MM.1S (cell line): Measurements from ENCODE around the gene CD320.

Experiments used
- EZH2 ChIP-seq: fragments of 300-600 bp; sonication (generic); optimal IDR thresholded peaks from 2 replicates; pipeline ENCODE3; 2017; ENCODE audit warnings: low read depth, mild to moderate bottlenecking, antibody characterized with exemption, low read length, mixed read lengths
- EZH2phosphoT487 ChIP-seq: fragments of 300-600 bp; sonication (generic); IDR thresholded peaks from 2 replicates; pipeline ENCODE4 v1.6.1; 2018; ENCODE audit warnings: antibody characterized with exemption, low read length
- TF ChIP-seq, protein P1 (sequence below): fragments of 300-600 bp; sonication (generic); IDR thresholded peaks from 2 replicates; pipeline ENCODE4 v1.5.1; 2016; ENCODE audit warnings: antibody characterized with exemption, low read length, mixed read lengths

DNA sequence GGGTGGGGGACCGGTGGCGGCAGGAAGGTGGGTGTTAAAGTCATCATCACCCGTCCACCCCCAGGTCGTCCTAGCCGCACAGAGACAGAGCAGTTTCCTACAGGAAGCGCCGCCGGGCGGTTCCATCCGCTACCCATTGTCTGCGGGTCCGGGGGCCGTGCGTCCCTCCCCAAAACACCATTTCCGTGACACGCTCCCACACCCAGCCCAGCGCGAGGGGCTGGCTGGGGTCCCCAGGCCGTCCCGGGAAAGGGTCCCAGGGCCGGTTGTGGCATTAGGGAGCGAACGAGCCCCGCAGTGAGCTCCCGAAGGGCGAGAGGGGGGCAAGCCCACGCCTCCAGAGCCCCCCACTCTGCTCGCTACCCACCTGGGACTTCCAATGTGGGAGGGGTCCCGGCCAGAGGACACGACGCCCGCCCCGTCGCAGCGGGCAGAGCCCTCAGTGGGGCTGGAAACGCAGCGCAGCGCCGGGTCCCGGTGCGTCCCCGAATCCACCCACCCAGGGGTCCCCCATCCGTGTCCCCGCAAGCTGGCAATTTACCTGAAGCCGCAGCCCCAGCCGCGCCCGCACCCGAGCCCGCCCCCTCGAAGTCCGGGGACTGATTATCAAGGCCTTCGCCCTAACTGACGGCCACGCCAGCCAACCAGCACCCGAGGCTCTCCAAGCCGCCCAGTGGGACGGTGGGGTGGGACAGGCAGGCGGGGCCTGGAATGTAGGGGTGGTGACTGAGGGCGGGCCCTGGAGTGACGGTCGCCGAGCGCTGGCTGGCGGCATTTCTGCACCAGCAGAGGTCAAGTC, 34.7 kb upstream of the CD320 start, which contains the start of gene KANK3:
- TF ChIP-seq, protein P1, sequence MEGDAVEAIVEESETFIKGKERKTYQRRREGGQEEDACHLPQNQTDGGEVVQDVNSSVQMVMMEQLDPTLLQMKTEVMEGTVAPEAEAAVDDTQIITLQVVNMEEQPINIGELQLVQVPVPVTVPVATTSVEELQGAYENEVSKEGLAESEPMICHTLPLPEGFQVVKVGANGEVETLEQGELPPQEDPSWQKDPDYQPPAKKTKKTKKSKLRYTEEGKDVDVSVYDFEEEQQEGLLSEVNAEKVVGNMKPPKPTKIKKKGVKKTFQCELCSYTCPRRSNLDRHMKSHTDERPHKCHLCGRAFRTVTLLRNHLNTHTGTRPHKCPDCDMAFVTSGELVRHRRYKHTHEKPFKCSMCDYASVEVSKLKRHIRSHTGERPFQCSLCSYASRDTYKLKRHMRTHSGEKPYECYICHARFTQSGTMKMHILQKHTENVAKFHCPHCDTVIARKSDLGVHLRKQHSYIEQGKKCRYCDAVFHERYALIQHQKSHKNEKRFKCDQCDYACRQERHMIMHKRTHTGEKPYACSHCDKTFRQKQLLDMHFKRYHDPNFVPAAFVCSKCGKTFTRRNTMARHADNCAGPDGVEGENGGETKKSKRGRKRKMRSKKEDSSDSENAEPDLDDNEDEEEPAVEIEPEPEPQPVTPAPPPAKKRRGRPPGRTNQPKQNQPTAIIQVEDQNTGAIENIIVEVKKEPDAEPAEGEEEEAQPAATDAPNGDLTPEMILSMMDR = no peak
- TF ChIP-seq EZH2 (no peak), EZH2phosphoT487 (no peak)
